ENCODE data around the gene ERFE. TPM values are rescaled to one million over a fixed set of nuclear protein-coding genes. Genes with fewer than 3 reads are reported as not detected.

The ERFE gene
- total RNA-seq, 1 donor from 2014 or later = 86.8 TPM

DNA sequence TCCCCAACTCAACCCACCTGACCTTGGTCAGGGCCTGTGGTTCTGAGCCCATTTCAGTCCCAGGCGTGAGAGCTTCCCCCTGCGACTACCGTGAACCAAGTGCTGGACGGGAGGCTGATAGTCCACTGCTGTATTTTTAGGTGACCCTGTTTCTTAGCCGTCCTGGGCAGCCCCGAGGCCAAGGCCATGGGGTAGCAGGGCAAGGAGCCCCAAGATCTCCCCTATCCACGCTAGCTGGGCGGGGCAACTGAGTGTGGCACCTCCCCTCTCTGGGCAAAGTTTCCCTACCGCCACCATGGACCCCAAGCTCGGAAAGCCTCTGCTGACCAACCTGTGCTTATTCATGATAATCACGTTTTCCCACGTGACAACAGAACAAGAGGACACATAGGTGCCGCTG is 20.9 kb upstream of the ERFE start:
- TF ChIP-seq CTCF (conservative IDR thresholded peaks at IDR 0.05; ENCODE audit: low read depth, low read length) = no peak
- no peak overlapping the region for H3K4me3 ChIP-seq (ENCODE audit: low read depth, low read length)
- no peak for DNase-seq (ENCODE audit: low read depth)

DNA sequence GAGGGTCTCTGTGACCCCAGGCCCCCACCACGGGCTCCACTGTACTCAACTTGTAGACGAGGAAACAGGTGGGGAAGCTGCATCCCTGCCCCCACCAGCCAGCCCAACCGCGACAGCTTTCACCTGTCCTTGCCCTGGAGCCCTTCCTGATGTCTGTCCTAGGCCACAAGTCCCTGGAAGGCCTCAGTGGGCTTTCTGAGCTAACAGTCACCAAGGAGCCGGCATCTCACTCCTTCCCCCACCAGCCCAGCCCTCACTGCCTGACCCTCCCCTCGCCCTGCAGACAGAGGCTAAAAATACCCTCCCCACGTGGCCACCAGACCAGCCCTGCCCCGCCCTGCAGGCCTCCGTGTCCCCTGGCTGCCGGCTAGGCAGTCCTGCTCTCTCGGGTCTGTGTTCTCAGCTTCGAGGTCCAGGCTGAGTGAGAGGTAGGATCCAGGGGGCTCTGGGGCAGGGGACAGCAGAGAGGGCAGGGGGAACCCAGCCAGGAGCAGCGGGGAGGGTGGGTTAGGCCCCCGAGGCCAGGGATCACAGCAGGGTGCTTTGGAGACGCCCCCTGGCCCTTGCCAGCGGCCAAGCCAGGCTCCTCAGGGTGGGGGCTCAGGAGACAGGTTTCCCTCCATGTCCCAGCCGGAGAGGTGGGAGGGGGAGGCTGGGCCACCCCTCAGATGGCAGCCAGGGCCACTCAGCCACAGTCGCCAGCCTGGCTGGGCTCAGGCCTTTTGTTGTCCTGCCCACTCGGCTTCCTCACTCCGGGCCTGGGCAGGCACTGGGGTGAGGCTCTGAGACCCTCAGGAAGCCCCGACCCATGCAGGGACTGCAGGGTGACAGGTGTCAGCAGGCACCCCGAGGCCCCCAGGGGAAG is 20.2 kb upstream of the ERFE start, which contains the start of gene KLHL30:
Gene KLHL30 (plus strand): TSS at position 338 of the 865 bp plus-strand sequence. CDS start 2,087 bp downstream, outside the sequence.
- no peak within 1 kb of the TSS for H3K4me3 ChIP-seq (ENCODE audit: low read depth, low read length)

GRCh38 chr2:238139196-238140039 is 19.4 kb upstream of the ERFE start:
- no peak for DNase-seq (ENCODE audit: low read depth)
- H3K4me3 ChIP-seq (ENCODE audit: low read depth, low read length) = no peak overlapping the region
- TF ChIP-seq CTCF (conservative IDR thresholded peaks at IDR 0.05; ENCODE audit: low read depth, low read length) = peak; percentile 48

More for the DNA sequence above, 20.2 kb upstream of the ERFE start, which contains the start of gene KLHL30:
- DNase-seq (ENCODE audit: low read depth) = no peak
- no peak for TF ChIP-seq CTCF (conservative IDR thresholded peaks at IDR 0.05; ENCODE audit: low read depth, low read length)

DNA sequence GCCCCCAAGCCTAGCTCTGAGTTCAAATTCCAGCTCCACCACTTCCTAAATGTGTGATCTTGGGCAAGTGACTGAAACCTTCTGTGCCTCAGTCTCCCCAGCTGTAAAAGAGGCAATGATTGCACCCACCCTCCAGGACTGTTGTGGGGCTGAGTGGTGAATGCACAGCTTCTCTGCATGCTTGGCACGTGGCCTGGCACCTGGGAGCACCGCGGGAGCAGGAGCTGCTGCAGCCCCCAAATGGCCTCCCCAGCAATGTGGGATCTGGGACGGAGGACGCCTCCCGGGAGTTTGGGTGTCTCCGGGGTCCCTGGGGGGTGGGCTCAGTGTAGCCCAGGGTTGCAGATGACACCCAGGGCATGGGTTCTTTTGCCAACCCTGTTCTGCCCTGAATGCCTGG is 18.7 kb upstream of the ERFE start:
- no peak for DNase-seq (ENCODE audit: low read depth)
- TF ChIP-seq CTCF (conservative IDR thresholded peaks at IDR 0.05; ENCODE audit: low read depth, low read length) = no peak
- H3K4me3 ChIP-seq (ENCODE audit: low read depth, low read length) = no peak overlapping the region

- no peak for DNase-seq (ENCODE audit: low read depth)
- no peak overlapping the region for H3K4me3 ChIP-seq (ENCODE audit: low read depth, low read length)
- TF ChIP-seq CTCF (conservative IDR thresholded peaks at IDR 0.05; ENCODE audit: low read depth, low read length) = no peak
These were observed 17.8 kb upstream of the ERFE start for GRCh38 chr2:238140721-238141540.

DNA sequence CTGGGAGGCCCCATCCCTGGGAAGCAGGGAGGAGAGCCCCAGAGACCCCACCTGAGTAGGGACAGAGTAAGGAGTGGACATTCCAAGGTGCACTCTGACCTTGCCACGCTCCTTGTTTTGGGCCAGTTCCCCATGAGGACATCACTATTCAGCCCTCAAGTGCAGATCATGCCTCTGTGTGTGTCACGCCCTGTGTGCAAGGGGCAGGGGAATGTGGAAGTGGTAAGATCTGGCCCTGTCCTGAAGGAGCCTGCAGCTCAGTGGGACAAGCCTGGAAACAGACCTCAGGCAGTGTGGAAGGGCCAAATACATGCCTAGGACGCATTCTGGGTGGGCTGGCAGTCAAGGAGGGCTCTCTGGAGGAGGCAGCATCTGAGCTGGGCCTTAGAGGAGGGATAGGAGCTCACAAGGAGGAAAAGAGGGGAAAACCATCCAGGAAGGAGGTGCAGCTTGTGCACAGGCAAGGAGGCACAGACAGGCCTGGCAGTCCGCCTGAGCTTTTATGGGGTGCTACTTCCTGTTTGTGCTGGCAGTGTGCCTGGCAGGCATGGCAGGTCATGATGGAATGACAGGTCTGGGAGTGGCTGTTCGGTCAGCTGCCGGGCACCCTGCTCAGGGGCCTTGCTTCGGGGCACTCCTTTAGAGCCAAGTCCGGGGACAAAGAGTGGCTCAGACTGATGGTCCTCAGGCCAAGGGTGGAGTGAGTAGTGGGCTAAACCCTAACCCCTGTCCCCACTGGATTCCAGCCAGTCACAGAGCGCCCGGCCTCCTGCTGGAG is 17.0 kb upstream of the ERFE start:
- TF ChIP-seq CTCF (conservative IDR thresholded peaks at IDR 0.05; ENCODE audit: low read depth, low read length) = no peak
- DNase-seq (ENCODE audit: low read depth) = no peak
- H3K4me3 ChIP-seq (ENCODE audit: low read depth, low read length) = no peak overlapping the region
